Loucy (cell line): Measurements from ENCODE around the gene SCMH1.

ENCODE experiments used
- H2AFZ ChIP-seq: fragments of 200-600 bp; sonication (generic); 2 replicates; pipeline ENCODE4 v1.6.0; 2016; ENCODE audit warnings: antibody characterized with exemption, mild to moderate bottlenecking, low read length, moderate library complexity
- H3F3A ChIP-seq: fragments of 200-600 bp; 2 replicates; pipeline ENCODE4 v1.6.0; 2016; ENCODE audit warnings: antibody characterized with exemption, low read depth, mild to moderate bottlenecking
- H3K27me3 ChIP-seq: fragments of 200-600 bp; sonication (generic); 2 replicates; pipeline ENCODE4 v1.6.1; 2014; ENCODE audit warnings: low read length, mild to moderate bottlenecking; ENCODE audit not compliant: insufficient read depth, poor library complexity, severe bottlenecking
- H3K36me3 ChIP-seq: fragments of 200-600 bp; sonication (generic); 2 replicates; pipeline ENCODE4 v1.6.1; 2016; ENCODE audit warnings: low read length; ENCODE audit not compliant: insufficient read depth
- H3K4me1 ChIP-seq: fragments of 200-600 bp; sonication (generic); 2 replicates; pipeline ENCODE4 v1.5.1; 2014; ENCODE audit warnings: low read length, mild to moderate bottlenecking; ENCODE audit not compliant: insufficient read depth, poor library complexity, severe bottlenecking
- H3K4me2 ChIP-seq: fragments of 200-600 bp; sonication (generic); 2 replicates; pipeline ENCODE4 v1.6.0; 2014; ENCODE audit warnings: antibody characterized with exemption, low read length, low read depth, mild to moderate bottlenecking; ENCODE audit not compliant: poor library complexity, severe bottlenecking
- H3K4me3 ChIP-seq: fragments of 200-600 bp; sonication (generic); 2 replicates; pipeline ENCODE4 v1.5.1; 2014; ENCODE audit warnings: low read length, mild to moderate bottlenecking, mixed read lengths; ENCODE audit not compliant: poor library complexity, severe bottlenecking
- H3K79me2 ChIP-seq: fragments of 200-600 bp; sonication (generic); 2 replicates; pipeline ENCODE4 v1.6.1; 2014; ENCODE audit warnings: low read length; ENCODE audit not compliant: insufficient read depth
- H3K9ac ChIP-seq: fragments of 200-600 bp; sonication (generic); 2 replicates; pipeline ENCODE4 v1.6.0; 2014; ENCODE audit warnings: mild to moderate bottlenecking, low read depth, low read length, moderate library complexity; ENCODE audit not compliant: poor library complexity, severe bottlenecking
- H3K9me2 ChIP-seq: fragments of 200-600 bp; sonication (generic); replicated peaks from 2 replicates; pipeline ENCODE4 v1.6.1; 2016; ENCODE audit warnings: low read depth, low read length, mixed read lengths
- H3K9me3 ChIP-seq: fragments of 200-600 bp; sonication (generic); 2 replicates; pipeline ENCODE4 v1.6.1; 2014; ENCODE audit warnings: mild to moderate bottlenecking, antibody characterized with exemption, low read length, low read depth; ENCODE audit not compliant: insufficient read depth
- H4K20me1 ChIP-seq: fragments of 200-600 bp; sonication (generic); 2 replicates; pipeline ENCODE4 v1.6.0; 2014; ENCODE audit warnings: antibody characterized with exemption, low read length, mild to moderate bottlenecking; ENCODE audit not compliant: insufficient read depth, poor library complexity, severe bottlenecking
- EZH2phosphoT487 ChIP-seq: fragments of 200-600 bp; IDR thresholded peaks from 2 replicates; pipeline ENCODE4 v1.6.1; 2018; ENCODE audit warnings: antibody characterized with exemption, mild to moderate bottlenecking, moderate library complexity, borderline replicate concordance
- TF ChIP-seq, protein P1 (sequence below): fragments of 200-600 bp; sonication (generic); conservative IDR thresholded peaks from 2 replicates; pipeline ENCODE4 v1.5.1; 2014; ENCODE audit warnings: mild to moderate bottlenecking, antibody characterized with exemption, low read length

The SCMH1 gene

DNA sequence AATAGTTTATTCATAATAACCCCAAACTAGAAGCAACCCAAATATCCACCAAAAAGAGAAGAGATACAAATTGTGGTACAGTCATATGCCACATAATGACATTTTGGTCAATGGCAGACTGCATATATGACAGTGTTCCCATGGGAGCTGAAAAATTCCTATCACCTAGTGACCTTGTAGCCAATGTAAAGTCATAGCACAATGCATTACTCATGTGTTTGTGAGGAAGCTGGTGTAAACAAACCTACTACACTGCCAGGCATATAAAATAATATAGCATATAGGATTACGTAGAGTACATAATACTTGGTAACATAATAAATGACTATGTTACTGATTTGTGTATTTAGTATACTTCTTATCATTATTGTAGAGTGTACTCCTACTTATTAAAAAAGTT is 191.1 kb downstream of the SCMH1 start:
- no peak overlapping the region for H3K9ac ChIP-seq
- no peak for TF ChIP-seq EZH2phosphoT487
- no peak overlapping the region for H2AFZ ChIP-seq
- H3K9me3 ChIP-seq, result no peaks in the 10 kb centered on the region
- H3F3A ChIP-seq, result no peaks in the 10 kb centered on the region
- H3K36me3 ChIP-seq, result peaks cover 82% of the 10 kb centered on the region
- no peaks in the 10 kb centered on the region for H3K9me2 ChIP-seq
- no peaks in the 10 kb centered on the region for H3K79me2 ChIP-seq
- H3K4me3 ChIP-seq, result no peak overlapping the region
- H3K4me1 ChIP-seq, result no peaks in the 10 kb centered on the region
- H3K27me3 ChIP-seq, result no peaks in the 10 kb centered on the region
- H3K4me2 ChIP-seq, result no peak overlapping the region
- no peaks in the 10 kb centered on the region for H4K20me1 ChIP-seq

DNA sequence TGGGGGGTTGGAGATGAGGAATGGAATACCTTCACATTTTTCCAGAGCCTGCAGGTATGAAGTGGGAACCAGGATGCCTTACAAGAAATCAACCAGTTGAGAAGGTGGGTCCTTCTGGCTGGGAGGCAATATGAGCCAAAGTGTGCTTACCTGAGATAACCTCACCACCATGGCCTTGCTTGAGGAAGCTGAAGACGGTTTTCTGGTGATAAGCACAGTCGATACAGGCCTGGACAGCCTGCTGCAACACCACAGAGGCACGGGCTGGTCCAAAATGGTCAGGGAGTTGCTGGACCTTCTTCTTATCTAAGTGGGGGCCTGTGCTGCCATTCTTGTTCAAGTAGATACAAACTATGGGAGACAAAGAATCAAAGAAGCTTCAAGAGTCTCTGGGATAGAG is 193.6 kb downstream of the SCMH1 start:
- Histone ChIP-seq H3F3A (no peaks in the 10 kb centered on the region), H4K20me1 (no peaks in the 10 kb centered on the region), H3K27me3 (no peaks in the 10 kb centered on the region), H2AFZ (no peak overlapping the region), H3K4me2 (no peak overlapping the region), H3K9ac (no peak overlapping the region), H3K4me3 (no peak overlapping the region), H3K9me2 (no peaks in the 10 kb centered on the region), H3K79me2 (no peaks in the 10 kb centered on the region), H3K4me1 (peaks cover 7% of the 10 kb centered on the region), H3K36me3 (peaks cover 83% of the 10 kb centered on the region), H3K9me3 (no peaks in the 10 kb centered on the region)
- TF ChIP-seq EZH2phosphoT487, result no peak
- TF ChIP-seq, protein P1, sequence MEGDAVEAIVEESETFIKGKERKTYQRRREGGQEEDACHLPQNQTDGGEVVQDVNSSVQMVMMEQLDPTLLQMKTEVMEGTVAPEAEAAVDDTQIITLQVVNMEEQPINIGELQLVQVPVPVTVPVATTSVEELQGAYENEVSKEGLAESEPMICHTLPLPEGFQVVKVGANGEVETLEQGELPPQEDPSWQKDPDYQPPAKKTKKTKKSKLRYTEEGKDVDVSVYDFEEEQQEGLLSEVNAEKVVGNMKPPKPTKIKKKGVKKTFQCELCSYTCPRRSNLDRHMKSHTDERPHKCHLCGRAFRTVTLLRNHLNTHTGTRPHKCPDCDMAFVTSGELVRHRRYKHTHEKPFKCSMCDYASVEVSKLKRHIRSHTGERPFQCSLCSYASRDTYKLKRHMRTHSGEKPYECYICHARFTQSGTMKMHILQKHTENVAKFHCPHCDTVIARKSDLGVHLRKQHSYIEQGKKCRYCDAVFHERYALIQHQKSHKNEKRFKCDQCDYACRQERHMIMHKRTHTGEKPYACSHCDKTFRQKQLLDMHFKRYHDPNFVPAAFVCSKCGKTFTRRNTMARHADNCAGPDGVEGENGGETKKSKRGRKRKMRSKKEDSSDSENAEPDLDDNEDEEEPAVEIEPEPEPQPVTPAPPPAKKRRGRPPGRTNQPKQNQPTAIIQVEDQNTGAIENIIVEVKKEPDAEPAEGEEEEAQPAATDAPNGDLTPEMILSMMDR, result no peak

DNA sequence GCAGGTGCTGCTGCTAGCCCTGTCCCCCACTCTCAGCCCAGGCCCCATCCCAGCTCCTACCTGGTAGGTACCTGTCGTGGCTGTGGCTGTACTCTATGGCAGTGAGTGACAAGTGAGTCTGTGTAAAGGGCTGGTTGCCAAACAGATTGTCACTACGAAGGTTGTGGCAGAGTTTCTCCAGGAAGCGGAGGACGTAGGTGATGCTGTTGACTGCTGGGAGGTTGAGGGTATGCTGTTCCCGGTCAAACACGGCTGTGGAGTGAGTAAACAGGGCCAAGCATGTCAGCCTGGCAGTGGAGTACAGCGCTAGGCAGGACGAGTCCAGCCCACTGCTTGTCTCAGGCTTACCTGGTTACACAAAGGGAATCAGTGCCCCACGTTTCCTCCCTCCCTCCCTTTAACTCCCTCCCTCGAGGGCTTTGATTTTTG is 195.7 kb downstream of the SCMH1 start:
- peaks cover 76% of the 10 kb centered on the region for H3K36me3 ChIP-seq

DNA sequence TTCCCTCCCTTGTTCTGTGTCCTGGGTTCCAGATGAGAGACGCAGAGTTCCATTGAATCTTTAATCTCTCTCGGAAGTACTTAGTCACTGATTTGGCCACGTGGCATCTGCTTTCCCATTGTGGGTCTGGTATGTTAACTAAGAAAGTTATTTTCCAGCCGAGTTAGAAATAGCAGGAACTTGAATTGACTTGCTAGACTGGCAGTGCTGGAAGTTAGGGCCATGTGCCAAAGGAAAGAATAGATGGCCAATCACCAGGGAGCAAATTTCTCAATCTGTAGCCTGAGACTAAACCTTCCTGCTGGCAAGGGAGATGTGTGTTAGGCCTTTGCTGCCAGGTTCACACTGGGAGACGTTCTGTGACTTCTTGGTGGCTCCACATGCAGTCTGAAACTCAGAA is 196.4 kb downstream of the SCMH1 start:
- Histone ChIP-seq H3K9me2 (no peaks in the 10 kb centered on the region), H3K4me2 (no peak overlapping the region), H3K9ac (no peak overlapping the region), H4K20me1 (no peaks in the 10 kb centered on the region), H2AFZ (no peak overlapping the region), H3K79me2 (no peaks in the 10 kb centered on the region), H3K36me3 (peaks cover 76% of the 10 kb centered on the region), H3K9me3 (no peaks in the 10 kb centered on the region), H3F3A (no peaks in the 10 kb centered on the region), H3K4me1 (peaks cover 7% of the 10 kb centered on the region), H3K27me3 (no peaks in the 10 kb centered on the region), H3K4me3 (no peak overlapping the region)
- no peak for TF ChIP-seq EZH2phosphoT487
- TF ChIP-seq, protein P1, result no peak

More for the DNA sequence above, 195.7 kb downstream of the SCMH1 start:
- Histone ChIP-seq H3K79me2 (no peaks in the 10 kb centered on the region), H3K9ac (no peak overlapping the region), H3K9me2 (no peaks in the 10 kb centered on the region), H3K27me3 (no peaks in the 10 kb centered on the region), H3K4me1 (peaks cover 7% of the 10 kb centered on the region), H3F3A (no peaks in the 10 kb centered on the region), H3K4me3 (no peak overlapping the region), H3K9me3 (no peaks in the 10 kb centered on the region), H2AFZ (no peak overlapping the region), H3K4me2 (no peak overlapping the region), H4K20me1 (no peaks in the 10 kb centered on the region)
- TF ChIP-seq, protein P1, result no peak
- TF ChIP-seq EZH2phosphoT487, result no peak
